ENCODE data around the gene FREY1.
A peak's percentile ranks its signal among the peaks of the same experiment; 100 is the strongest.
"Not testable (repeated sequence)": the region's sequence is repeated elsewhere in the genome, so short reads cannot be mapped to it uniquely, and the experiment has no call there.

Gene FREY1

DNA sequence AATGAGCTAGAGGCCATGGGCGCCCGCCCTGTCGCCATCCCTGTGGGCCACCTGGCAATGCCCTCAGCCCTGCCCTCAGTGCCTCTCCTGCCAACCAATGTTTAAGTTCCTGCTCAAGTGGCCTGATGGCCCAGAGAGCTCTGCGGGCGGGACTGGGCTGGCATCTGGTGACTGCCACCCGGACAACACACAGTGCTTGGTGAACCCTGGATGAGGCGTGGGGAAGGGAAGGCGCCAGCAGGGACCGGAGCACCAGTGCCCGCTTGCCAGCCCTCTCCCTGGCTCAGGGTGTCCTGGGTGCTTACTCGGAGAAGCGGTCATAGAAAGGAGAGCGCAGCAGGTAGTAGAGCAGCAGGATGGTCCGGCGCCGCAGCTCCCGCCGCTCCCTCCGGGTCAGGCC is 6.4 kb upstream of the FREY1 start:
- no peak for DNase-seq

DNA sequence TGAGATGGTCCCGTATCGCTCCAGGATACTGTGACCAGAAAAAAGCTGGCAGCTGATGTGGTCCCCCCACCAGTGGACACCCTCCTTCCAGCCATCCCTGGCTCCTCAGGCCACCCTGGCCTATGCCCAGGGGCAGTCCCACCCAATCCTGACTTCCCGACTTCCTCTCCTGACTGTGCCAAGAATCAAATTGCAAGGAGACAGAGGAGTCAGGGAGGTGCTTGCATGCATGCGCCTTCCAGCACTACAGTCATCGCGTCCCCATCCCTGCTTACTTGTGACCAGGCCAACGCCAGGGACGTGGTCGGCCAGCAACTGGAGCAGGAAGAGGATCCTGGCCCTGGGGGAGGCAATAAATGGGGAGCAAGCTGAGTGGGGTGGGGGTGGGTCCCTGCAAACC is 3.6 kb upstream of the FREY1 start:
- no peak for DNase-seq

DNA sequence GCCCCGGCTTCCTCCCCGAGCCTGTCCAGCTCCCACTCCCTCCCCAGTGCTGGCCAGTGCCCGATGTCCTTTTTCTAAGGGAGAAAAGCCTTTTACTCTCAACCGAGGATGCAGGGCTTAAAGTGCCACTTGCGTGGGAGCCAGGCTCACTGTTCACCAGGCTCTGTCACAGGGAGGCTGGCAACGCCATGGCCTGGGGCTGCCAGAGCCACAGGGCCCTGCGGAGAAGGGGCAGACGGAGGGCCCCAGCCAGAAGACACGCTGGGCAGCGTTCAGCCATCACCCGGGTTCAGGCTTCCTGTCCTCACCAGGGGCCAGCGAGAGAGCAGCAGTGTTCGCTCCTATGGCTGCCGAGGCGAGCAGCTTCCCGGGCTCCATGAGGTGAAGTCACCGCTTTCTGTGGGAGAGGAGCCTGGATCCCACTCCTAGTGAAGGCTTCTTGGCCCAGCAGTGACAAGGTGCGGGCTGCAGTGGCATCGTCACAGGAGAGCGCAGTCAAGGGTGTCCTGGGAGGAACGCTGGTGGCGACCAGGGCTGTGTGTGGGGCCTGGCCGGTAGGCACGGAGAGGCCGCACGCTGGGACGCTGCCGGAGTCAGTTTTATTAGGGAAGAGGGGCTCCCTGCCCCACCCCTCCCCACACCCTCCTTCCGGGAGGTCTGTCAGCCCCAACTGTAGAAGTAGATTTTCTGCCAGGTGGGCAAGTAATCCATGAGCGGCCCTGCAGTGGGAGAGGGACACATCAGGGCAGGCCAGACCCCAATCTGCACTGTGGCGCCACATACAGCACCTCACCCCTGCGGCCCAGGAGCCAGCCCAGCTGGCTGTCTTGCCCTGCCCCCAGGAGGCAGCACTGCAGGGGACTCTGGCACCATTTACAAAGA is 2.8 kb upstream of the FREY1 start:
- DNase-seq: no peak

DNA sequence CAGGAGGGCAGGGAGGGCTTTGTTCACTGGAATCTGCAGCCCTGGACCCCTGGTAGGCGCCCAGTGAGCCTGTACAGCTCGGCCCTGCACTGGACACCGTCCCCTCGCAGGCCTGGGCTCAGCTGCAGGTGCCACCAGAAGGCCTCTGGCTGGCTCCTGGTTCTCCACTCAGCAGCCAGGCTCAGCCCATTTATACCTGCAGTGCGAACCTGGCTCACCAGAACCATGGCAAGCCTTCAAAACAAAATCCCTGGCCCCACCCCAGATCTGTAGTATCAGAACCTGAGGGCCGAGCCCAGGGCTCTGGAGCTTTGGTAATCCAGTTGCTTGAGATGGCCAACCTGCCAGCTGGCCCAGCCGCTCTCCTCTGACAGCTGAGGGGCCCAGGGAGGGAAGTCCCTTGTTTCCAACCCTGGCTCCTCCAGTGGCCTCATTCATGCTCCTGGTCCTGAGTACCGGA is 870 bp upstream of the FREY1 start:
- DNase-seq: no peak

GRCh38 chr11:45906096-45906682 is 882 bp downstream of the FREY1 start:
- DNase-seq: no peak

DNA sequence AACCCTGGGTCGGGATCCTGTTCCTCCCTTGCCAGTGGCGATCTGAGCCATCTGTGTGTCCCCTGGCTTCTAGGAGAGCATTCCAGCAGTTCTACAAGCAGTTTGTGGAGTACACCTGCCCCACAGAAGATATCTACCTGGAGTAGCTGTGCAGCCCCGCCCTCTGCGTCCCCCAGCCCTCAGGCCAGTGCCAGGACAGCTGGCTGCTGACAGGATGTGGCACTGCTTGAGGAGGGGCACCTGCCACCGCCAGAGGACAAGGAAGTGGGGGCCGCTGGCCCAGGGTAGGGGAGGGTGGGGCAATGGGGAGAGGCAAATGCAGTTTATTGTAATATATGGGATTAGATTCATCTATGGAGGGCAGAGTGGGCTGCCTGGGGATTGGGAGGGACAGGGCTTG is 1.5 kb downstream of the FREY1 start:
- DNase-seq: not testable (repeated sequence)

- no peak for DNase-seq
These were observed 2.0 kb downstream of the FREY1 start for GRCh38 chr11:45905095-45905494.

DNA sequence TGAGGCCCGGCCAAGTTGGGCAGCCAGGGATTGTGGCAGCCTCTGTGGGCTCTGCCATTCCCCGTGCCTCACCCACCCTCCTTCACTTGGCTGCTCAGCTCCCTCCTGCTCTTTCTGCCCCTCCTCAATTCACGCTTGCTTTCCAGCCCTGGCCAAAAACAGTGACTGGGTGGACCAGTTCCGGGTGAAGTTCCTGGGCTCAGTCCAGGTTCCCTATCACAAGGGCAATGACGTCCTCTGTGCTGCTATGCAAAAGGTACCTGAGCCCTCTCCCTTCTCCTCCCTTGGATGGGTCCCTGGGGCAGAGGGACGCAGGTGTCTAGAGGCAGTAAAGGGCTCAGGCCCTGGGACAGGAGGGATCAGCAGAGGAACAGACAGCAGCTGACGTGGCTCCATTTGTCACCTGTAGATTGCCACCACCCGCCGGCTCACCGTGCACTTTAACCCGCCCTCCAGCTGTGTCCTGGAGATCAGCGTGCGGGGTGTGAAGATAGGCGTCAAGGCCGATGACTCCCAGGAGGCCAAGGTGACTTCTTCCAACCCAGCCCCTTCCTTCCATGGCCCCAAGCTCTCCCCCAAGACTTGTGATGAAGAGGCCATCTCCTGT is 2.7 kb downstream of the FREY1 start:
- DNase-seq: no peak

DNA sequence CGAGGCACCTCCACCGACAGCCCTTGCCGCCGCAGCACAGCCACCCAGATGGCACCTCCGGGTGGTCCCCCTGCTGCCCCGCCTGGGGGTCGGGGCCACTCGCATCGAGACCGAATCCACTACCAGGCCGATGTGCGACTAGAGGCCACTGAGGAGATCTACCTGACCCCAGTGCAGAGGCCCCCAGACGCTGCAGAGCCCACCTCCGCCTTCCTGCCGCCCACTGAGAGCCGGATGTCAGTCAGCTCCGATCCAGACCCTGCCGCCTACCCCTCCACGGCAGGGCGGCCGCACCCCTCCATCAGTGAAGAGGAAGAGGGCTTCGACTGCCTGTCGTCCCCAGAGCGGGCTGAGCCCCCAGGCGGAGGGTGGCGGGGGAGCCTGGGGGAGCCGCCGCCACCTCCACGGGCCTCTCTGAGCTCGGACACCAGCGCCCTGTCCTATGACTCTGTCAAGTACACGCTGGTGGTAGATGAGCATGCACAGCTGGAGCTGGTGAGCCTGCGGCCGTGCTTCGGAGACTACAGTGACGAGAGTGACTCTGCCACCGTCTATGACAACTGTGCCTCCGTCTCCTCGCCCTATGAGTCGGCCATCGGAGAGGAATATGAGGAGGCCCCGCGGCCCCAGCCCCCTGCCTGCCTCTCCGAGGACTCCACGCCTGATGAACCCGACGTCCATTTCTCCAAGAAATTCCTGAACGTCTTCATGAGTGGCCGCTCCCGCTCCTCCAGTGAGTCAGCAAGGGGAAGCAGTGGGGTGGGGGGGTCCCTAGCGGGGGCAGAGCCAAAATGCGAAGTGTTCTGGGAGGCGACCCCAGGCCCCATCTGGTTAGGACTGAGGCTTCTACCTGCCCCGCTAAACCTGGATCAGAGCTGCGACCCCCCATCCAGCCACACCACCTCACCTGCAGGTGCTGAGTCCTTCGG is 4.4 kb downstream of the FREY1 start:
- DNase-seq: no peak

- no peak for DNase-seq
These were observed 5.4 kb downstream of the FREY1 start for GRCh38 chr11:45901626-45902025.

- no peak for DNase-seq
These were observed 6.0 kb downstream of the FREY1 start for GRCh38 chr11:45900916-45901617.

DNA sequence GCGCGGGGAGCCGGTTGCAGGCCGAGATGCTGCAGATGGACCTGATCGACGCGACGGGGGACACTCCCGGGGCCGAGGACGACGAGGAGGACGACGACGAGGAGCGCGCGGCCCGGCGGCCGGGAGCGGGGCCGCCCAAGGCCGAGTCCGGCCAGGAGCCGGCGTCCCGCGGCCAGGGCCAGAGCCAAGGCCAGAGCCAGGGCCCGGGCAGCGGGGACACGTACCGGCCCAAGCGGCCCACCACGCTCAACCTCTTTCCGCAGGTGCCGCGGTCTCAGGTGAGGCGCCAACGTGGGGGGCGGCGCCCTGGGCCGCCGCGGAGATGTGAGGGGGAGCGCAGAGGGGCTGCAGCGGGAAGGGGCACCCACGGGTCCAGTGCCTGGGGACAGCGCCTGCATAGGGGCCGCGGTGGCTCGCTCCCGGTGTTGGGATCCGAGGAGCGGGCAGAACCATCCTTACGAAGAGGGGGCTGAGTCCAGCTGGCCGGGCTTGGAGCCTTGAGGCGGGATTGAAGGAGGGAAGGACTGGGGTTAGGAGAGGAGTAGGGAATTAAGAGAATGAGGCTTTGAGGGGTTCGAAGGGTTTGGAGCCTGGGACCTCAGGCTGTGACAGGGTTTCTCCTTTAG is 6.8 kb downstream of the FREY1 start:
- DNase-seq: not testable (repeated sequence)

- peak; percentile 75 for DNase-seq
These were observed 7.5 kb downstream of the FREY1 start for GRCh38 chr11:45899448-45900174.

GRCh38 chr11:45899086-45899447 is 8.0 kb downstream of the FREY1 start:
- no peak for DNase-seq

GRCh38 chr11:45897556-45897955 is 9.5 kb downstream of the FREY1 start:
- DNase-seq: no peak

DNA sequence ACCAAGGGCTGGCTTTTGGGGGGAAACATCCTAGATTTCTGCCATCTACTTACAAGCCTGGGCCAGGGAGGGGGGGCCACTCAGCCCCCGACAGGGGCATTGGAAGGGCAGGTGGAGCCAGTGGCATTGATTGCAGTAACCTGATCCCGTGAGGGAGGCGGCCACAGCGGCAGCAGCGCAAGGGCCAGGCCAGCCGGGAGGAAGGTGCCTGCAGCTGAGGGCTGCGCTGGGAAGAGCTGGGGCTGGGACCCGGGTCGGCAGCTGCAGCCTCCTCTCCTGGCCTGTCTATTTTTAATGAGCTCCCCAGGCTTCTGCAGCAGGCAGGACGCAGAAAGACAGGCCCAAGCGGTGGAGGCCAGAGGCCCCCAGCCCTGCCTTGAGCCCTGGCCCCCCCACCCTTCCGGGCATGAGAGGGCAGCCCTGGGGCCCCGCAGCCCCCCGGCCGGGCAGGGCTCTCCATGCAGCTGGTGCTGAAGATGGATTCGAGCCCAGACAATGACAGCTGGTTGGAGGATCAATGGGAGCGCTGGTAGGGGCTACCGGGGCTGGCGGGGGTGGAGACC is 10.6 kb downstream of the FREY1 start:
- no peak for DNase-seq

DNA sequence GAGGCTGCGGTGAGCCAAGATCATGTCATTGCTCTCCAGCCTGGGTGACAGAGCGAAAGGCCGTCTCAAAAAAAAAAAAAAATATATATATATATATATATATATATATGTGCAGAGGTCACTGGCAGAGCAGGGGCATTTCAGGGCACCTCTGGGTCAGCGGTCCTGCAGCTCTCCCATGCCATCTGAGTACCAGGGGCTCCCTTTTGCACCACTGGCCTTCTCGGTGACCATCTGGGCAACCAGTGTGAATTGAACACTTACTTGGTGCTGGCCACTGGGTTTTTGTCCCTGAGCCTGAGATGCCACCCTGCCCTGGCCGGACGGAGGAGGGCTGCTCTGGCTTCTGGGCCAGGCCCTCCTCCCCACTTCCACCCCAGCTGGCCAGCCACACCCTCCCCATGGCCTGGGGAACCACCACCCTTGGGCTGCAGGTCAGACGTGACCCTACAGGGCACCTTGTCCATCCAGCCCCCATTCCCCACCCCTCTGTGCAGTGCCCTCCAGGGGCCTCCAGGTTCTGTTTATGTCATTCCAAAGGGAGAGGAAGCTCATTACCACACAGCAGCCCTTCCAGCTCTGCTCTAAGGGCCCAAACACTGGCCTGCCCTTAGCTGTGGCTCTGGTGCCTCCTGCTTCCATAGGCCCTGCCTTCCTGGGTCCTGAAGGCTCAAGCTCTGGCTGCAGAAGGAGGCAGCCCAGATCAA is 11.4 kb downstream of the FREY1 start:
- no peak for DNase-seq

- no peak for DNase-seq
These were observed 12.4 kb downstream of the FREY1 start for GRCh38 chr11:45894555-45895247.

DNA sequence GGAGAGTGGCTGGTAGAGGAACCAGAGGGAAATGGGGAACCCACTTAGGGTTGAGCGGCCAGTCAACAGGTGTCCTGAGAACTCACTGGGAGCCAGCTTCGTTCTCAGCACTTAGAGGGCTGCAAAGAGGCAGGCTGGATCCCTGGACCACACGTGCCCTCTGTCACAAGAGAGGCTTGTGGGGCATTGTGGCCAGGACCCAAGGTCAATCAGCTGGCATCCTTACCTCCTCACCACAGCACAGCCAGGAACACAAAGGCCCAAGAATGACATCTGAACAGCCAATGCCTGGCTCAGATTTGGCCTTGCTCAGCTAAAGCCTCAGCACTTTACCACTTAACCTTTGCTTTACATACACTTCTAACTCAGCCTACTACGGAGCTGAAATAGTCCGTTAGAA is 14.2 kb downstream of the FREY1 start:
- DNase-seq: no peak

All from CD4-positive, alpha-beta T cell treated with Interleukin-12 subunit alpha and Interleukin-12 subunit beta, for 1 hour (primary cell).